GM19438 (cell line): ENCODE measurements around the gene SOAT2.
"Not testable (repeated sequence)": the region's sequence is repeated elsewhere in the genome, so short reads cannot be mapped to it uniquely, and the experiment has no call there.

ENCODE experiments used
- ATAC-seq: cut with Tn5 transposase; IDR thresholded peaks from one replicate; pipeline ENCODE4 v1.9.1; 2021; ENCODE audit warnings: low read depth; ENCODE audit not compliant: unreplicated experiment

Gene SOAT2

GRCh38 chr12:53079226-53080117 is 23.8 kb upstream of the SOAT2 start, which contains the start of gene SPRYD3:
SPRYD3 (minus strand) TSS chr12:53079390; CDS start chr12:53079333, 57 bp downstream.
- peak; percentile 96 for ATAC-seq

DNA sequence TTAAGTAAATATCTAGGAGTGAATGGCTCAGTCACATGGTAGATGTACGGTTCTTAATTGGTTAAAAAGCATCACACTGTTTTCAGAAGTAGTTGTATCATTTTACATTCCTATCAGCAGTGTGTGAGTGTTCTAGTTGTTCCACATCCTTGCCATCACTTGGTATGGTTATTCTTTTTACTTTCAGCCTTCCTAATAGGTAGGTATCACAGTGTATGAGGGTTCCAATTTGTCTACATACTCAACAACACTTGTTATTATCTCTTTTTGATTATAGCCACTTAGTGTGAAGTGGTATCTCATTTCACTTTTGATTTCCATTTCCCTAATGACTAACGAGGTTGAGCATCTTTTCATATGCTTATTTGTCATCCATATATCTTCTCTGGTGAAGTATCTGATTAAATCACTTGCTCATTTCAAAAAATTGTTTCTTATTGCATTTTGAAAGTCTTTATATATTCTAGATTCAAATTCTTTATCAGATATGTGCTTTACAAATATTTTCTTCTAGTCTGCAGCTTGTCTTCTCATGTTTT is 20.6 kb upstream of the SOAT2 start:
- no peak for ATAC-seq

GRCh38 chr12:53086361-53086760 is 16.9 kb upstream of the SOAT2 start:
- ATAC-seq: no peak

- no peak for ATAC-seq
These were observed 13.2 kb upstream of the SOAT2 start for GRCh38 chr12:53090105-53090504.

DNA sequence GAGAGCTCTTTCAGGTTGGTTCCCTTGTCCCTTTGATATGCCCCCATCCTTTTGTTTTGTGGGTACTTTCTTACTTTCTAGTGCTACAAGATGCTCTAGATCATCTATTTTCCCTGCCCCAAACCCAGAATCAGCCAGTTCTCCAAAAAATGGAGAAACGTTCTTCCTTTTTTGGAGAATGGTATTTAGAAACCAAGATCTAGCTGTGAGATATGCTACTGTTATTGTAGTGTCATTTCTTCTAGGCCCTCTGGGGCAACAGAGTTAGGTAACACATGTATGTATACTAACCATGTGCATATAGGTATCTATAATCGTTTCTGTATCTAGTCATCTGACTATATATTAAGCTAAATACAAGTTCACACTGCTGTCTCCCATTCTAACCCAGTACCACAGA is 12.7 kb upstream of the SOAT2 start:
- ATAC-seq: no peak

DNA sequence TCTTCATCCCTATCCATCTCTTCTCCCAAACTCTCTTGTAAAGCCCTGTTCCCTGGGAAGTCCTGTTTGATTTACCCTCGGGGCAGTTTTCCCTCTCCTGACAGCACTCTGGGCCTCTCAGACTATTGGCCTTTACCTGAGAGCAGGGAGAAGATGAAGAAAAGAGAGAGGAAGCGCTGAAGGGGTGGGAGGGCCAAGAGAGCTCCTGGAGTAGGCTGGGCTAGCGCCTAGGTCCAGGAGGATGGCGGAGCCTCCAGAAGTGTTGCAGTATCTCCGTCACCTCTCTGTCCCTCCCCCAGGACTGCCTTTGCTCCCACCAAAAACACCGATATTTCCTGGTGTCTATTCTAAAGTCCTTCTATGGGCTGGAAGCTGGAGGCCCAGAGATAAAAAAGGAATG is 11.5 kb upstream of the SOAT2 start:
- no peak for ATAC-seq

DNA sequence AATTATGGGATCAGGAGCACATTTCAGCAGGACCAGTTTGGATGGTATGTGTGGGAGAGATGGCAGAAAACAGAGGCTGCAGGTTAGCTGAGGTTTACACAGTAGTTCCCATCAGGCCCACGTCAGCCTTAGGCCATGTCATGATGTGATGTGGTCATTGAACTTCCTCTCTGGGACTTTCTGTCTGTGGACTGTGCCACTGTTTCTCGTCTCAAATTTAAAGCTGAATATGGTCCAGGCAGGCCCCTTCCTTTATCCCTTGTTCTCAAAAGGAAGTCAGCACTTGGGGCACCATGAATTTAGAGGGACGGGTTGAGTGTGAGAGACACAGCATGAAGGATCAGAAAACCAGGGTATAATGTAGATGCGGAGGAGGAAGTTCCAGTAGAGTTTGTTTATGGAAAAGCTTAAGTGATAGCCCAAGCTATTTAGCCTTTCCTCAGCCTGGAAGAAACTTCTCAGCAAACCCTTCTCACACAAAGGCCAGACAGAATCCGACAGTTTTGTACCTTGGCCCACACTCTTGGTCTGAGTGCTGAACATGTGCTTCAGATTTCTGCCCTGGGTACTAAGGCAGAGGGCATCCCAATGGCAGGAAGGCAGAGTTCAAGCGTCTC is 9.4 kb upstream of the SOAT2 start:
- no peak for ATAC-seq

GRCh38 chr12:53094394-53094787 is 8.9 kb upstream of the SOAT2 start:
- no peak for ATAC-seq

DNA sequence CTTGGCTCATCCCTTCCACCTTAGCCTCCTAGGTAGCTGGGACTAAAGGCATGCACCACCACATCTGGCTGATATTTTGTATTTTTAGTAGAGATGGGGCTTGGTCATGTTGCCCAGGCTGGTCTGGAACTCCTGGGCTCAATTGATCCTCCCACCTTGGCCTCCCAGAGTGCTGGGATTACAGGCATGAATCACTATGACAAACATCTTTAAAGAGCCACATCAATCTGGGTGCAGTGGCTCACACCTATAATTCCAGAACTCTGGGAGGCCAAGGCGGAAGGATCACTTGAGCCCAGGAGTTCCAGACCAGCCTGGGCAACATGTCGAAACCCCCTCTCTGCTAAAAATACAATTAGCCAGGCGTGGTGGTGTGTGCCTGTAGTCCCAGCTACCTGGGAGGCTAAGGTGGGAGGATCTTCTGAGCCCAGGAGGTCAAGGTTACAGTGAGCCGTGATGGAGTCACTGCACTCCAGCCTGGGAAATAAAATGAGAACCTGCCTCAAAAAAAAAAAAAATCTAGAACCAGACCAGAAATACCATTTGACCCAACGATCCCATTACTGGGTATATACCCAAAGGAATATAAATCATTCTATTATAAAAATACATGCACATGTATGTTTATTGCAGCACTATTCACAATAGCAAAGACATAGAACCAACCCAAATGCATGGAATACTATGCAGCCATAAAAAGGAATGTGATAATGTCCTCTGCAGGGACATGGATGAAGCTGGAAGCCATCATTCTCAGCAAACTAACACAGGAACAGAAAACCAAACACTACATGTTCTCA is 8.3 kb upstream of the SOAT2 start:
- not testable (repeated sequence) for ATAC-seq

- not testable (repeated sequence) for ATAC-seq
These were observed 7.7 kb upstream of the SOAT2 start for GRCh38 chr12:53095596-53095895.

- no peak for ATAC-seq
These were observed 7.1 kb upstream of the SOAT2 start for GRCh38 chr12:53096089-53096741.

- ATAC-seq: no peak
These were observed 6.5 kb upstream of the SOAT2 start for GRCh38 chr12:53096759-53097158.

DNA sequence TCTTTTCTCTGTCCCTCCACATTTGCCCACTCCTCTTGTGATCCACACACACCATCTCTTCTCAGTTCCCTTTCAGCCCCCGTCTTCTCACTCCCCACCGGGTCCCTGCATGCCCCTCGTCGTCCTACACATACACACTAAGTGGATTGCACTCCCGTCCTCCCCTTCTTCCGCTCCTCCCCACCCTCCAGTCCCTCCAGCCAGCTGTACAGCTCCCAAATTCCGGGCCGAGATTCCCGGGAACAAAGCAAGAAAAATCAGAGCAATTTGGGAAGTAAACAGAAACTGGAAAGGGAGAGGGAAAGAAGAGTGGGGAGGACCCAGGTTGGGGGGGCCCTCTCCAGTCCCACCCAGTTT is 6.1 kb upstream of the SOAT2 start:
- no peak for ATAC-seq

- peak; percentile 56 for ATAC-seq
These were observed 5.5 kb upstream of the SOAT2 start, which contains the start of gene IGFBP6 for GRCh38 chr12:53097564-53098353. IGFBP6 (plus strand) TSS chr12:53097667; CDS start chr12:53097718, 51 bp downstream.

- ATAC-seq: no peak
These were observed 4.8 kb upstream of the SOAT2 start for GRCh38 chr12:53098354-53098981.

GRCh38 chr12:53099071-53099882 is 4.0 kb upstream of the SOAT2 start:
- ATAC-seq: no peak

DNA sequence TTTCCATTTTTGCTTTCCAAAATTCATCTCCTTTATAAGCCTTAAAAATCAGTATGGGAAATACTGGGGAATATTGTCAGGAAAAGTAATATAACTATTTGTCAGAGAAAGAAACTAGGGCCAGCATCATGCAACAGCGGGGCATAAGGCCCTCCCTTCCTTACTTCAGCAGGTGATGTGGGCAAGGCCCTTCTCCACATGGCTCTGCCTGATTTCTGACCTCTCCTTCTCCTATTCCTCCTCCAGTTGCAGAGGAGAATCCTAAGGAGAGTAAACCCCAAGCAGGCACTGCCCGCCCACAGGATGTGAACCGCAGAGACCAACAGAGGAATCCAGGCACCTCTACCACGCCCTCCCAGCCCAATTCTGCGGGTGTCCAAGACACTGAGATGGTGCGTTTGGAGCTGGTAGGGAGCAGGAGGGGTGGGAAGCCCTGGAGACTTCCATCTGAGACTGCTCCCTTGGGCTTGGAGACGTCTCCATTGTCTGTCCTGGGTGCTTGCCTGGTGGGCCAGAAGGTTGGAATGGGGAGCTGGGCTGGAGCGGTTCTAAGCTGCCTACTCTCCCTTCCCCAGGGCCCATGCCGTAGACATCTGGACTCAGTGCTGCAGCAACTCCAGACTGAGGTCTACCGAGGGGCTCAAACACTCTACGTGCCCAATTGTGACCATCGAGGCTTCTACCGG is 2.7 kb upstream of the SOAT2 start:
- ATAC-seq: no peak

- no peak for ATAC-seq
These were observed 2.0 kb upstream of the SOAT2 start for GRCh38 chr12:53101266-53101665.
